GM13976 (cell line): ENCODE data around the gene EFNA5.

ENCODE experiments used
- DNase-seq: peaks from one replicate; pipeline ENCODE4 v3.0.0; 2012; ENCODE audit warnings: low spot score
- CTCF ChIP-seq: IDR thresholded peaks from 2 replicates; pipeline ENCODE4 v1.5.1; 2012; ENCODE audit warnings: borderline replicate concordance, mild to moderate bottlenecking; ENCODE audit not compliant: insufficient read depth; ENCODE audit errors: extremely low read depth, missing control alignments, control extremely low read depth
- in situ Hi-C: fragments of 300-500 bp; cut with MboI; formaldehyde crosslinking; loops from one replicate; pipeline ENCODE4 v1.12.0; 2022; ENCODE audit warnings: low sequenced_read_pairs, mixed read lengths, inconsistent platforms; ENCODE audit not compliant: unreplicated experiment

The EFNA5 gene

GRCh38 chr5:107425541-107426031 is 245.2 kb downstream of the EFNA5 start:
- no peak for DNase-seq
- in situ Hi-C loops = no loop called here
- no peak for TF ChIP-seq CTCF

GRCh38 chr5:107424491-107424890 is 246.2 kb downstream of the EFNA5 start:
- TF ChIP-seq CTCF = no peak
- DNase-seq = no peak
- in situ Hi-C loops = no loop called here

- TF ChIP-seq CTCF = no peak
- DNase-seq = no peak
- in situ Hi-C loops = no loop called here
These were observed 248.2 kb downstream of the EFNA5 start for GRCh38 chr5:107422494-107422893.

GRCh38 chr5:107419498-107419897 is 251.2 kb downstream of the EFNA5 start:
- no peak for TF ChIP-seq CTCF

GRCh38 chr5:107418902-107419301 is 251.8 kb downstream of the EFNA5 start:
- TF ChIP-seq CTCF = no peak
- DNase-seq = no peak
- in situ Hi-C loops = no loop called here

More at GRCh38 chr5:107419498-107419897, 251.2 kb downstream of the EFNA5 start:
- DNase-seq = no peak
- in situ Hi-C loops = no loop called here

- in situ Hi-C loops = no loop called here
- DNase-seq = no peak
- TF ChIP-seq CTCF = no peak
These were observed 252.7 kb downstream of the EFNA5 start for GRCh38 chr5:107418071-107418470.

- no peak for TF ChIP-seq CTCF
- in situ Hi-C loops = no loop called here
These were observed 255.0 kb downstream of the EFNA5 start for GRCh38 chr5:107415762-107416161.

More at GRCh38 chr5:107415762-107416161, 255.0 kb downstream of the EFNA5 start:
- no peak for DNase-seq
